Activated CD8-positive, alpha-beta memory T cell treated with anti-CD3 and anti-CD28 coated beads for 48 hours (primary cell): ENCODE measurements around the gene DAPP1.

Experiments
- DNase-seq, 3 experiments: peaks; one replicate each; pipeline ENCODE4 v3.0.0-alpha.2; 2020; ENCODE audit warnings: low read depth in 2 of 3, low spot score in 2 of 3

DAPP1 gene

DNA sequence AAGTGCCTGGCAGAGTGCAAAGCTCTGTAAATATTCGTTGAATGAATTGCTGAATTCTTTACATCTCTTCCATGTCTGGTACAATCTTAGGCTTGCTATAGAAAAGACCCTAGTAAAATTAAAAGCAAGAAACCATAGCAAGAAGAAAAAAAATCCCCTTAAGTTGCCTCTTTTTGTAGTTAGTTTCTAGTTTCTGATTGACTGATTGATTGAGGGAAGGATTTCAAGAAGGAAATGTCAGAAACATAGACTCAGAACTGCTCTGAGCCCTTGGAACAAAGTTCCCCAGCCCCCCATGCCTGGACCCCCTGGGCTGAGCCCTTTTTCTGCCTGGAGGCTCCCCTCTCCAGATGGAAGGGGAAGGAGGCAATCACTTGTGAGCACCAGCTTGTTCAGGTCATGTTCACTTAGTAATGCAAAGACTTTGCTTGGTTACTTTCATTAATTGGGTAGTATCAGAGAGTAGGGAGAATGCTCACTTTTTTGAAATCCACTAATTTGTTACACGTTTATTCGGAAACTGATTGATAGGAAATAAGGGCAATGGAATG, 35.6 kb downstream of the DAPP1 start:
- no peak for DNase-seq

DNA sequence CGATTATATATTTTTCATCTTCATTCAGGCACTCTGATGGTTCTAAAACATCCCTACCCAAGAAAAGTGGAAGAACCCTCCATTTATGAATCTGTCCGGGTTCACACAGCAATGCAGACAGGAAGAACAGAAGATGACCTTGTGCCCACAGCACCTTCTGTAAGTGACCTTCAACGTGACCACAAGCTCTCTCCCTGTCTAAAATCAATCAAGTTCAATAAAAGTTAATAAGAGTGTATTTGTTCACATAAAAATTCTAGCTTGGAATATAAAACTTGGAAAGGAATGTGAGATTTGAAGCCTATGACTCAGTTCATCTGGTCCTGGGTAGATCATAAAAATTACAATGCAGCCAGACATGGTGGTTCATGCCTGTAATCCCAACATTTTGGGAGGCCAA, 36.6 kb downstream of the DAPP1 start:
- DNase-seq, result no peak

DNA sequence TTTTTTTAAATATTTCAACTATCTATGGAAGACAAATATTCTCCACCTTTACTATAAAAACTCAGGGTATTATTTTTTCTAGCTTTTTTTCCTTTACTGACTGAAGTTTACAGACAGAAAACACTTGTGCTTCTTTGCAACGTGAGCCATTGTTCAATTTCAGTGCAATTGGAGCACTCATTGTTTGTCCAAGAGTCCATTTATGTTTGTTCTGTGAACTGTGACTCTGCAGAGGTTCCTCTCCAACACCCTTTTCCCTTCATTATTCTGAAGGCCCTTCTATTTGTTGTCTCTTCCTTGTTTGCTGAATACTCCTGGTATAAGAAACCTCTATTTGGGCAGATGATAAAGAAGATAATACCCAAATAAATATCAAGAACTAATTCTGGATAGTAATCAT, 37.4 kb downstream of the DAPP1 start:
- no peak for DNase-seq

DNA sequence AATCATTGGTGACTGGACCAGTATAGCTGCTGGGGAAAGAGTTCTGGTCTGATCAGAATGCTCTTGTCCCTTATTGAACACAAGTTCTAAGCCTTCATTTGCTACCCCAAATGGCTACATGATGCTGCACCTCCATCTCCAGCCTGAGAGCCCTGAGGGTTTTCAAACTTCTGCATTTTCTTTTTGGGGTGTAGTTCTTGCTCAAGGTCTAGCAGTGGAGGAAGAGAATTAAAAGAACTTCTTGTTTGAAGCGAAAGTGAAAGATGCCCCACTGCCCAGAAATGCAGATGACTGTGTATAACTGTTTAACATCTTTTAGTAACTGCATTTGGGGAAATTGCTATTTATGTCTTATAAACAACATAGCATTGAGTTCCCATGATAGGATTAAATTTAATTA, 39.1 kb downstream of the DAPP1 start:
- no peak for DNase-seq

DNA sequence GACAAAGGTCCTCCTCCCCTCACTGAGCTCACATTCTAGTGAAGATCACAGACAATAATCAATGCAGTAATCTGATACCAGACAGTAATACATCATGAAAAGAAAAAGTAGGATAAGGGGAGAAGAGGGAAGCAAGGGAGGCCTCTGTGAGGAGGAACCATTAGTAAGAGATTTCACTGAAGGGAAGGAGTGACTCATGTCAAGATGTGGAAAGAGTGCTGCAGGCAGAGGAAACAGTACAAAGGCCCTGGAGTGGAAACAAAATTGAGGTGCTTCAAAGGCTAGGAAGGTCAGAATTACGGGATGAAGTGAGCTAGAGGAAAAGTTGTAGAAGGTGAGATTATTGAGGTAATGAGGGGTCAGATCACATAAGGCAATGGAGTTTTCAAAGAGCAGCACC, 39.5 kb downstream of the DAPP1 start:
- DNase-seq, result no peak

DNA sequence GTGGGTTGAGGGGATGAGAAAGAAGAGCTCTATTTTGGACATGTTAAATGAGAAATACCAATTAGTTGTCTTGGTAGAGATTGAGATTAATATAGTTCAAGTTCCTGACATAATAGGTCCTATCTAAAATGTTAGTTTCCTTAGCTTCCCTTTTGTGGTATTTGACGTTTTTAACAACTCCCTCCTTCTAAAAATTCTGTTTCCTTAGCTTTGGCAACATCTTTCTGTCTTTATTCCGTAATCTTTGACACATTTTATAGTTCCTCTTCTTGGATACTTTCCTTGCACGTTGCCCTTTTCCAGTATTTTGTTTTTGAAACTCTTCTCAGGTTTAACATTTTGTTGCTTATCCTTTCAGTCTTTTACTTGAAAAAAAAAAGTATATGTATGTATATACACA, 40.7 kb downstream of the DAPP1 start:
- DNase-seq, result no peak

DNA sequence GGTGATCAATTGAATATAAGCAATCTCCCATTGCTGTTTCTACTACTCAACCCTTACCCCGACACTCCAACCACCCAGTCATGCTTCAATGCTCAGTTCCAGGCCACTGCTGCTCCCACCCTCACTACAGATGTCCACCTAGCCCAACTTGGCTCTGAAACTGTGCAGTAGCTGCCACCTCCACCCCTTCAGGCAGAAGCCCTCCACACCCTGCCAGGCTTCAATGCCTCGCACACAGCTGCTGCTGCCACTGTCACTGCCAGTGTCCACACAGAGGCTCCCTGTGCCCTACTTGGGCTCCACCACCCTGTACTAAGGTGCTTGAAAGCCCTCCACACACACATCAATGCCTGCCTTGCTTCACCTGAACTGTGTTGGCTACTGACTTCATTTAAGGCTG, 43.0 kb downstream of the DAPP1 start:
- no peak for DNase-seq

DNA sequence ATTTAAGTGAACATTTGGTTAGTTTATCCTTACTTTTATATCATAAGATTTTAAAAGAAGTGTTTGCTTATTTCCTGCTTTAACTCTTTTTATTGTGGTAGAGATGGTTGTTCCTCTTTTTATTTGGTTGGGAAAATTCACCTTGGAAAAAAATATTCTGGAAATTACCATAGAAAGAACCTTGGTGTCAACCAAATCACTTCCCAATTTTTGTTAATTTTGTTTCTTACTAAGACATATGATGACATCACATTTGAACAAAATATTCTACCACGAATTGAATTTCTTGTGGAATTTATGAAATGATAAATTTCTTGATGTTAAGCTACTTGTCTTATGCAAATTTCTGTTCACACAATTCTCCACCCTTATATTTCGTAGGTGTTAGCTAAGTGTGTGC, 43.9 kb downstream of the DAPP1 start:
- DNase-seq, result no peak

DNA sequence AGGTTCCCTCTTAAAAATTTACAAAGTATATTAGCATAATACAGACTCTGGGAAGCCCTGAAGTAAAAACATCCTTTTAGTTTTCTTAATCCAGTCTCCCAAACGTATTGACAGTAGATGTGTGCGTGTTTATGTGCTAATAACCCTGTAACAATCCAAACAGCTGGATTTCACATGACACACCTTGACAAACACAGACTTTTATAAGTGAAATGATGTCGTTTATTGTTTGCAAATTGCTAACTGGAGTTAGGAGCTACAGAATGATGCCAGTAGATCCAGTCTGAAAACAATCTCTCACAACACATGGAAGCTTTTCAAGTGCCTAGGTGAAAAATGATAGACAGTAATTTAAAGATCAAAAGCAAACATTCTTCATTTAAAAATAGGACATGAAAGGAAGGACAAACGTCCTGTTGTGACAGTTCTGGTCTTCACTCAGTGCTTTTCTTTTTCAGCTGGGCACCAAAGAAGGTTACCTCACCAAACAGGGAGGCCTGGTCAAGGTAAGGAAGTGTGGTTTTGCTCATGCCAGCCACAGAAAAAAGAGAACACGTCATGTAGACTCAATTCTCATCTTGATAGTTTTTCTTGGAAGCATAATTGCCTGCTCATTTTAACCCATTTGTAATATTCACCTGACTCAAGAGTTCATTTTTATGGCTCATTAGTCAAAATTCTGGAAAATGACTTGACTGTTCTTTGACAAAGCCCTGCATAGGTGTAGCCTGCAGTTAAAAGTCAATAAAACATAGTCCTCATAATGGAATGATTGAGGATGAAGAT, 44.7 kb downstream of the DAPP1 start:
- no peak for DNase-seq

DNA sequence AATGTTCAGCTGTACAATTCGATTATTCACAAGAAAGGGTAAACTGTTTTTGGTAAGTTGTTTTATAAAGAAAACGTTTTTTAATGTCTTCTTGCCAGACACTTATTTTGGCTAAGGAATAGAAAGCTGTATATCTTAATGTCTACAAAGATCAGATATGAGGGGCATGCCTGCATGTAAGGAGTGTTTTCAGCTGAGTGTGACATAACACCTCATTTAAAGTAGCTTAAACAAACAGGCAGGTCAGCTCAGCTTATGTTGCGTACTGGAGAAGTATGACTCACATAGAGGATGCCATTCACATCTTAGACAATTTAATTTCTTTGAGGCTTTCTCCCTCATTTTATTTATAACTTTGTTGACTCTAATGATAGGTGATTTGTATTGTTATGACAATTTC, 47.2 kb downstream of the DAPP1 start:
- no peak for DNase-seq

DNA sequence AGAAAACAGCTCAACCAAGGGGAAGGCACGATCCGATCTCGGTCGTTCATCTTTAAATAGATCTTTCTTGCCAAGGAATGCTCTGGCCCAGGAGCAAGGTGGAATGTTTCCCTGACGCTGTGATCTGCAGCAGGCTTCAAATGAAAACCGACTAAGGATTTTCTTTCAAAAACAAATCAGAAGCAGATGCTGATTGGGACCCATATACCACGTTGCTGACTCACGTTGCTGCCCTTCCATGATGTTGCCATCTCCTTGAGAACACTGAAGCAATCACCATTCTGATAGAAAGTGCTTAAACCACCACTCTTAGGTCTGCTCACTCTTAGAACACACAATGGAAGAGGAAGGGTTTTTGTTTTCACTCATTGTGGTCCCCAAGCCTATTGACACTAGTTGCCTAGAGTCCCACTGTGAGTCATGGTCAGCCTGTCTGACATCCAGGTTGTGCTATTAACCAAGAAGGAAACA, 51.5 kb downstream of the DAPP1 start:
- DNase-seq, result no peak

DNA sequence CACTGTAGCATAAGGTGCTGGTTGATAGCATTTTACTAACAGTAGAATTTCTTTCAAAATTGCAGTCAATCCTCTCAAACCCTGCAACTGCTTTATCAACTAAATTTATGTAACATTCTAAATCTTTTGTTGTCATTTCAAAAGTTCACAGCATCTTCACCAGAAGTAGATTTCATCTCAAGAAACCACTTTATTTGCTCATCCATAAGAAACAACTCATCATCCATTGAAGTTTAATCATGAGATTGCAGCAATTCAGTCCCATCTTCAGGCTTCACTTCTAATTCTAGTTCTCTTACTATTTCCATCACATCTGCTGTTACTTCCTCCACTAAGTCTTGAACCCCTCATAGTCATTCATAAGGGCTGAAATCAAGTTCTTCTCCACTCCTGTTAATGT, 55.9 kb downstream of the DAPP1 start:
- DNase-seq, result no peak

DNA sequence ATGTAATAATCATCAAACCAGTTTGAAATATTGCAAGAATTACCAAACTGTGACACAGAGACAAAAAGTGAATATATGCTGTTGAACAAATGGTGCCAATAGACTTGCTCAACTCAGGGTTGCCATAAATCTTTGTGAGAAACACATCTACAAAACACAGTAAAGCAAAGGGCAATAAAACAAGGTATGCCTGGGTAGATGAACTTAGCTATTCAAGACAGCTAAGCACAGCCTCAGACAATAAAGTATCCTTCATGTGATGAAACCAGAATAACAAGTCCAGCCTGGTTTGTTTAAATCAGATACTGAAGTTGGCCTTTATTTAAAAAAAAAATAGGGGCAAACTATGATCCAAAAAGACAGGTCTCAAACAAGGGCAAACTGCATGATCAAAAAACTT, 58.4 kb downstream of the DAPP1 start:
- no peak for DNase-seq

DNA sequence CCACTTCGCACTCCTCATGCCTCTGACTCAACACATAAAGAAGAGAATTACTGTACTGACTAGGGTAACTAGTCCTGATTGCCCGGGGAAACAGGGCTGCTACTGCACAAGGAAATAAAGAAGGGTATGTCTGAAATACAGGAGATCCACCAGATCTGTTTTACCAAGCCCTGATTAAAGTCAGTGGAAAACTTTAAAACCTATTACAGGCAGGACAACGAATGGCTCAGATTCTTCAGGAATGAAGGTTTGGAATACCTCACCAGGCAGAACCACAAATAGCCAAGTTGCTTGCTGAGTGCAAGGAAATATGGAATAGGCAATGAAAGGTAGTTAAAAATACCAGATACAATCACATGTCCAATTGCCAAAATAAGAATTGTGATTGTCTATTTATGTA, 60.3 kb downstream of the DAPP1 start:
- DNase-seq, result no peak

DNA sequence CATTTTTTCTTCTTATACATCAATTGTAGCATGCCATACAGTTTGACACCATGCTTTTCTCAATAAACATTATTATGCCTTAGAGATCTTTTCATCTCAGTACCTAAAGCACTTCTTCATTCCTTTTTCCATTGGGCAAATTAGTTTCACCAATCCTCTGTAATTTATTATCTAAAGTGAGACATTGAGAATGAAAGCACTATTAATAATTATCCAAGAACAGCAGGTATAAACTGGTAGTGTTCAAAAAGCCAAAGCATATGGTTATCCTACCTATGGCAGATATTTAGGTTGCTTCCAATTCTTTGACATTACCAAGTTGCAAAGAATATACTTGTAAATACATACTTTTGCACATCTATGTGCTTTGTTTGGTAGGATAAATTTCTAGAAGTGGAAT, 62.0 kb downstream of the DAPP1 start:
- DNase-seq, result no peak

DNA sequence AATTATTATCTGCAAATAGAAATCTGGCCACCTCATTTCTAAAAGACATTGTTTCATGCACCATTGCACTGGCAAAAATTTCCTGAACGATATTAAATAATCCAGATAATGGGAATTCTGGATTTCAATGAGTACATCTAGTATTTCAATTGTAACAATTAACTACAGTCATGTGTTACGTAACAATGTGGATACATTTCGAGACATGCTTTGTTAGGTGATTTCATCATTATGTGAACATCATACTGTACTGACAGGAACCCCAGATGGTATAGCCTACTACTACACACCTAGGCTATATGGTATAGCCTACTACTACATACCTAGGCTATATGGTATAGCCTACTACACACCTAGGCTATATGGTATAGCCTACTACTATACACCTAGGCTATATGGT, 62.8 kb downstream of the DAPP1 start:
- DNase-seq, result no peak

DNA sequence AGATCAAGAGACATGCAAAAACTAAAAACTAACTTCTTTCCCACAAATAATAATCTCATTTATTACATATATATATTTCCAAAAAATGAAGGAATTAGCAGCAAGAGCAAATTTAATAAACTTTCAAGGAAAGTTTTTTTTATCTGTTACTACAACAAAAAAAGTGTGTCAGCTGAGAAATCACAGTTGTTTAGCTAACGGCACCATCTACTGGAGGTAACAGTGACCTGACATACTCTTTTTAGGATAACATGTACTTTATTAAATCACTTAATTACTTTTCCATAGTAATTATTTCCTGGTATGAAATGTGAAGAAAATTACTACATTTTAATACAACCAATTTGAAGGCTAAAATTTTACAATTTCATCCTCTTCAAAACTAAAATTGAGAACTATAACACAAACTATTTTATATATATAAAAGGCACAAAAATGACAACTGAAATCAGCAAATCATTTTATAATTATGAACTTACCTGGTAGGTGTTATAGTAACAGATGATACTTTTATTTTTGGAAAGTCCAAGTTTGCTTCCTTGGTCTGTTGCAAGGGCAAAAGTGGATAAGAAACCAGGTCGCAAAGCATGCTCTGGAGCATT, 68.5 kb downstream of the DAPP1 start:
- no peak for DNase-seq

DNA sequence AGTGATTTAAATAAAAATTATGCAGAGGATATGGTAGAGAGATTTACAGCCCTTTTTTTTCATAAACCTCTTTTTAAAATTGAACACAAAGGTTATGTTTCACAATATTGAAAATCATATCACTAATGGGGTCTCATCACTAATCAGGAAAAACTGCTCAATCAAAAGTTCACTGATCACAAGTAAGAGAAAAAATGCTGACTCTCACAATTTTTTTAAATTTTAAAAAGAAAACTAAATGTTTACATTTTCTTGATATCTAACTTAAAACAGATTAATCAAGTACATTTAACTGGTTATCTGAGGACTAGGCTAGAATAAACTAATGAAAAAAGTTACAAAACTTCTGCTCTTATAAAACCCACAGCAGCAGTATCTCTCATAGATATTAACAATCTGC, 69.1 kb downstream of the DAPP1 start:
- no peak for DNase-seq

DNA sequence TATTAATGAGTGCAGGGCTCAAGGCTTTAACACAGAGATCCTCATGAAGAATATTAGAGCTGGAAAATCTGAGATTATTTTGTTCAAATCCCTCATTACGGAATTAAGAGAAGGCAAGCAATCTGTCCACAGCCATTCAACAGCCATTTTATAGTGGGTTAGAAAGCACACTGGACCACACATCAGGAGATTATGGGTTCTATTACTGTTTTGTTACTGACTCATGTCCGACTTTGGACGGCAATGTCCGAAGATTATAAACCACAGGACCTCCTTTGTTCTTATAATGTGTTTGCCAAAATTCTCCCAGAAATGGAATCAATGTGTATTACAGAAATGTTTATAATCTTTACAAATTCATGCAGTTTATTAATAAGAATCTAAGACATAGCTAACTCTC, 69.5 kb downstream of the DAPP1 start:
- no peak for DNase-seq

DNA sequence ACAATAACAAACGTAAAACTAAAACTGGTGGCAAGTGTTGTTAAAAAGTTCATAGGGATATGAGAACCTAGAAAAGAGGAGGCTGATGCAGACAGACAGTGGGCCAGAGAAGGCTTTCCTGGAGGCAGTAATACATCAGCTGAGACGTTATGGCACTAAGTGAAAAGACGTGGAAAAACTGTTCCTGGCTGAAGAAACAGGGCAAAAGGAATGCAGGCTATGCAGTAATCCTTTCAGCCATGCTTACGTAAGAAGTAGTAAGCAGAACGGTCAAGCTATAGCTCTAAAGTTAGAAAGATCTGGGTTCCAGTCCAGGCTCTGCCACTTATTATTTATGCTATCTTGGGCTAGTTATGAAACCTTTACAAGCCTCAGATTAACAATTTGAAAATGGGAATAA, 71.2 kb downstream of the DAPP1 start:
- DNase-seq, result no peak

DNA sequence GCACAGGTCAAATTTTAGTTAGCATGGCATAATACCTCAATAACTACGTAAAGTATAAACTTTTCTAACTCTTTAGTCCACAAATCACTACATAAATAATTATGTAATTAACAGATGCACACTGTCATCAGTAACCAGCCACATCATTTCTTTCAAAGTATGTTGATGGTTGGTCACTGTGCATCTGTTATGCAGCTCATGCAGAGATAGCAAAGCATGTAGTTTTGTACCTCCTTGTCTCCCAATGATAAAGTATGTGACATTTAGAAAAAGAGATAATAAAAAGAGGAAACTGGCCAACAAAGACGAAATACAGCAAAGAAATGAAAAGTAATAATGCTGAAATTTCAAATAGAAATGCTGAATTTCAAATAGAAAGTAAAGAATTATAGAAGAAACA, 74.7 kb downstream of the DAPP1 start:
- no peak for DNase-seq

DNA sequence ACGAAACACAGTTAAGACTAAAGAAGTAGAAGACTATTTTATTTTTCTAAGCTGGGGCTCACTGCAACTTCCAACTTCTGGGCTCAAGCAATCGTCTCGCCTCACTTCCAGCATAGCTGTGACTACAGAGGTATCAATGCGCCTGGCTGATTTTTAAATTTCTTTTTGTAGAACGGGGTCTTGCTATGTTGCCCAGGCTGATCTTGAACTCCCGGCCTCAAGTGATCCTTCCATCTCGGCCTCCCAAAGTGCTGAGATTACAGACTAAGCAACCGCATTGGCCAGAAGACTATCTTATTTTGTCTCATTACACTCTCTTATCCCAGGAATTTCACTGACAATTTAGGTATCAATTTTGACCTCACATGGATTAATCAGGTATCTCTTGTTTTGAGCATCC, 76.4 kb downstream of the DAPP1 start:
- no peak for DNase-seq

DNA sequence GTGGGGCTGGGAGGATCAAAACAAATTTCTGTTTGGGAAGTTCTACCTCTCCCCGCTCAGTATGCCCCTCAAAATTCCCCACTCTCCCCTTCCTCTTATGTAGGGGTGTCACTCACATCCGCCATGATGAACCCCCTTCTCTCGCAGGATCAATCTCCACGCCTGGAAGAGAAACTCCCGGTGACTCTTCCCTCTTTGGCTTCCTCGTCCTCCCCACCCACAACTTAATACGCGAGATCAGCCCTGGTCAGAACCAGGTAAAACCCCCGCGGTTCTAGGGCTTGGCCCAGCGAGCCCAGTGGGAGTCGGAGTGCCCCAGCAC, 77.2 kb downstream of the DAPP1 start:
- DNase-seq, result no peak
